ENCODE data around the gene GRPEL1. TPM values are rescaled to one million over a fixed set of nuclear protein-coding genes. Genes with fewer than 3 reads are reported as not detected.
A peak's percentile ranks its signal among the peaks of the same experiment; 100 is the strongest.

GRPEL1 gene
- total and polyA plus RNA-seq, 2 of the 13 experiments (the other 11 are each of a cell fraction or from before 2014, with no cell fraction given) = 32.3 to 141 TPM

GRCh38 chr4:7050481-7051143 lies 17.3 kb downstream of the GRPEL1 start:
- no peaks in the 10 kb centered on the region for H3K27me3 ChIP-seq (ENCODE audit: control insufficient read depth in 1 of 2, insufficient read depth in 2 of 2, low read length in 2 of 2)
- no peaks in the 10 kb centered on the region for H3K9me3 ChIP-seq (ENCODE audit: low read length)
- peaks cover 14 to 25% of the 10 kb centered on the region in 2 experiments; a peak in 4 of 5 replicates for H3K36me3 ChIP-seq (replicated peaks in 1 of 2; ENCODE audit: control insufficient read depth in 1 of 2, insufficient read depth in 2 of 2, low read length in 2 of 2)
- ChIA-PET POLR2A (interaction anchor here (1.3 to 1.8 kb wide), 3 partner anchors 10 to 17 kb away, joined by 3 to 9 read pairs (median 4); partner anchors contain the start of gene GRPEL1), CTCF (ENCODE audit: low intra/inter-chr PET ratio, low total read pairs) (no interaction called here)
- H3K4me1 ChIP-seq (ENCODE audit: insufficient read depth, low read length) = peaks cover 14% of the 10 kb centered on the region
- no peak for TF ChIP-seq ZNF768 (CRISPR knock-in tag; IDR thresholded peaks at IDR 0.05)
- 0 out of 2 replicates have a peak, but pooled peaks have one; percentile 16 for TF ChIP-seq ZBTB33 (CRISPR knock-in tag; IDR thresholded peaks at IDR 0.05)
- no peak overlapping the region for H2AFZ ChIP-seq (ENCODE audit: low read length)
- H3K4me2 ChIP-seq (ENCODE audit: low read depth, low read length) = no peak overlapping the region
- intact Hi-C loops (cut with micrococcal nuclease; ENCODE audit: unreplicated experiment) (no loop called here), in situ Hi-C loops (cut with HindIII; ENCODE audit: extremely low pct_ligation_motif_present, low pct_unique_long_range_greater_than_20kb) (no loop called here)
- DNase-seq (ENCODE audit: low spot score) = no peak
- BruUV-seq (replicated peaks) = no TSS peak
- H3K27ac ChIP-seq (ENCODE audit: extremely low read length, insufficient read depth, low read length) = no peak overlapping the region
- no peak for ATAC-seq
- H3K79me2 ChIP-seq (ENCODE audit: insufficient read depth, low read length) = peaks cover 31% of the 10 kb centered on the region
- WGBS (ENCODE audit: low lambda C conversion rate) = 97% methylated on average over 20 of the region's 36 CpGs
- no peak overlapping the region for H3K4me3 ChIP-seq (replicated peaks in 1 of 3; ENCODE audit: insufficient read depth in 1 of 3, low read depth in 2 of 3, low read length in 3 of 3)
- 0 out of 2 replicates have a peak, but pooled peaks cover 13% of the 10 kb centered on the region for H4K20me1 ChIP-seq (ENCODE audit: insufficient read depth, low read length)
- H3K9ac ChIP-seq (ENCODE audit: insufficient read depth, low read depth, low read length) = no peak overlapping the region
- no peak for FAIRE-seq

GRCh38 chr4:7049739-7050138 lies 18.1 kb downstream of the GRPEL1 start:
- H2AFZ ChIP-seq (ENCODE audit: low read length) = no peak overlapping the region
- H4K20me1 ChIP-seq (ENCODE audit: insufficient read depth, low read length) = 0 out of 2 replicates have a peak, but pooled peaks cover 16% of the 10 kb centered on the region
- in situ Hi-C loops (cut with HindIII; ENCODE audit: extremely low pct_ligation_motif_present, low pct_unique_long_range_greater_than_20kb) (no loop called here), intact Hi-C loops (cut with micrococcal nuclease; ENCODE audit: unreplicated experiment) (loop anchor here (10.0 kb wide), 1 partner anchor 145 kb away; the partner anchor contains the start of gene TBC1D14)
- FAIRE-seq (no peak), DNase-seq (ENCODE audit: low spot score) (no peak), ATAC-seq (no peak)
- POLR2A ChIA-PET = interaction anchor here (1.6 to 1.8 kb wide), 2 partner anchors 15 to 18 kb away, joined by 4 to 9 read pairs; partner anchors contain the start of gene GRPEL1
- H3K27me3 ChIP-seq (ENCODE audit: control insufficient read depth in 1 of 2, insufficient read depth in 2 of 2, low read length in 2 of 2) = no peaks in the 10 kb centered on the region
- H3K36me3 ChIP-seq (replicated peaks in 1 of 2; ENCODE audit: control insufficient read depth in 1 of 2, insufficient read depth in 2 of 2, low read length in 2 of 2) = peaks cover 14 to 17% of the 10 kb centered on the region in 2 experiments; a peak in 4 of 5 replicates
- 91% methylated on average over 6 of the region's 11 CpGs for WGBS (ENCODE audit: low lambda C conversion rate)
- no peaks in the 10 kb centered on the region for H3K9me3 ChIP-seq (ENCODE audit: low read length)
- H3K4me1 ChIP-seq (ENCODE audit: insufficient read depth, low read length) = peaks cover 23% of the 10 kb centered on the region
- no TSS peak for BruUV-seq (replicated peaks)
- peaks cover 40% of the 10 kb centered on the region for H3K79me2 ChIP-seq (ENCODE audit: insufficient read depth, low read length)
- no peak overlapping the region for H3K9ac ChIP-seq (ENCODE audit: insufficient read depth, low read depth, low read length)
- H3K4me2 ChIP-seq (ENCODE audit: low read depth, low read length) = no peak overlapping the region
- peak; percentile 90 for TF ChIP-seq ZBTB33 (CRISPR knock-in tag; IDR thresholded peaks at IDR 0.05)
- TF ChIP-seq CAMTA2 (CRISPR knock-in tag; IDR thresholded peaks at IDR 0.05; ENCODE audit: borderline replicate concordance) = no peak
- no peak overlapping the region for H3K4me3 ChIP-seq (replicated peaks in 1 of 3; ENCODE audit: insufficient read depth in 1 of 3, low read depth in 2 of 3, low read length in 3 of 3)
- no peak overlapping the region for H3K27ac ChIP-seq (ENCODE audit: extremely low read length, insufficient read depth, low read length)
- CTCF ChIA-PET (ENCODE audit: low intra/inter-chr PET ratio, low total read pairs) = no interaction called here

Data from HepG2 (cell line).